ENCODE data around the gene NXF1. TPM values are rescaled to one million over a fixed set of nuclear protein-coding genes. Genes with fewer than 3 reads are reported as not detected.
A peak's percentile ranks its signal among the peaks of the same experiment; 100 is the strongest.

NXF1 gene
- total and polyA plus RNA-seq, 2 of the 13 experiments (the other 11 are each of a cell fraction or from before 2014, with no cell fraction given) = 30.4 to 30.9 TPM

GRCh38 chr11:62831520-62832335, 26.5 kb upstream of the NXF1 start, which contains the start of gene STX5 (continued):
- no peak for TF ChIP-seq ZNF83 (CRISPR knock-in tag; IDR thresholded peaks at IDR 0.05; ENCODE audit: borderline replicate concordance)
- no peak for TF ChIP-seq ZFP90 (CRISPR knock-in tag; IDR thresholded peaks at IDR 0.05; ENCODE audit: borderline replicate concordance)
- no peak; the same call in 1 of the 2 replicates for TF ChIP-seq MTERF4 (CRISPR knock-in tag; IDR thresholded peaks at IDR 0.05)
- TF ChIP-seq HINFP (CRISPR knock-in tag; IDR thresholded peaks at IDR 0.05; ENCODE audit: low read depth) = peak; percentile 80
- TF ChIP-seq JUNB (CRISPR knock-in tag; IDR thresholded peaks at IDR 0.05; ENCODE audit: borderline replicate concordance) = no peak
- TF ChIP-seq GATAD2A (CRISPR knock-in tag; IDR thresholded peaks at IDR 0.05) = peak; percentile 28; the same call in 1 of the 2 replicates
- TF ChIP-seq POLR2AphosphoS5 (IDR thresholded peaks at IDR 0.05; ENCODE audit: low read depth, low read length) = peak; percentile 81
- TF ChIP-seq ZFP1 (CRISPR knock-in tag; IDR thresholded peaks at IDR 0.05) = no peak
- peak; percentile 55 for TF ChIP-seq NCOA2 (CRISPR knock-in tag; IDR thresholded peaks at IDR 0.05)
- TF ChIP-seq NFATC3 (CRISPR knock-in tag; IDR thresholded peaks at IDR 0.05) = no peak
- TF ChIP-seq ZNF512B (CRISPR knock-in tag; IDR thresholded peaks at IDR 0.05; ENCODE audit: borderline replicate concordance) = no peak
- TF ChIP-seq MEIS2 (CRISPR knock-in tag; IDR thresholded peaks at IDR 0.05) = peak; percentile 26; the same call in 1 of the 2 replicates
- no peak for TF ChIP-seq IRX3 (CRISPR knock-in tag; IDR thresholded peaks at IDR 0.05; ENCODE audit: borderline replicate concordance, low read depth)
- TF ChIP-seq ZMAT3 (CRISPR knock-in tag; conservative IDR thresholded peaks at IDR 0.05) = peak; percentile 81; the same call in 1 of the 2 replicates
- TF ChIP-seq ZNF724P (CRISPR knock-in tag; IDR thresholded peaks at IDR 0.05; ENCODE audit: borderline replicate concordance) = peak; percentile 68; the same call in 1 of the 2 replicates
- peak; percentile 56 for TF ChIP-seq RFX5 (IDR thresholded peaks at IDR 0.05; ENCODE audit: low read depth, low read length)
- TF ChIP-seq CEBPG (CRISPR knock-in tag; IDR thresholded peaks at IDR 0.05) = no peak
- no peak for TF ChIP-seq ZNF292 (CRISPR knock-in tag; IDR thresholded peaks at IDR 0.05; ENCODE audit: borderline replicate concordance, low read depth)
- peak; percentile 28 for TF ChIP-seq AGO2 (optimal IDR thresholded peaks at IDR 0.05; ENCODE audit: low read depth, low read length)
- TF ChIP-seq ZNF441 (CRISPR knock-in tag; IDR thresholded peaks at IDR 0.05; ENCODE audit: borderline replicate concordance) = peak; percentile 13; the same call in 1 of the 2 replicates
- no peak for TF ChIP-seq ZBTB4 (CRISPR knock-in tag; IDR thresholded peaks at IDR 0.05; ENCODE audit: borderline replicate concordance)
